Lower leg skin (tissue), 4 donors: ENCODE measurements around the gene RIC3. TPM values are rescaled to one million over a fixed set of nuclear protein-coding genes. Genes with fewer than 3 reads are reported as not detected.

Experiments
- DNase-seq, 2 donors: peaks; one replicate each; pipeline ENCODE4 v3.0.0-alpha.2; 2019; ENCODE audit warnings: low spot score in 2 of 2
- H3K4me3 ChIP-seq: fragments of 200-600 bp; sonication (generic); 2 replicates; pipeline ENCODE4 v1.5.1; 2017; ENCODE audit warnings: mild to moderate bottlenecking, low read depth; ENCODE audit not compliant: poor library complexity, severe bottlenecking
- POLR2A ChIP-seq, 2 donors: fragments of 450-650 bp; IDR thresholded peaks; one replicate each; pipeline ENCODE4 v1.6.1; 2016 to 2017; ENCODE audit warnings: antibody characterized with exemption in 2 of 2, mild to moderate bottlenecking in 1 of 2, moderate library complexity in 1 of 2
- WGBS, 2 donors: methylation state at CpG; one replicate each; pipeline ENCODE4 v1.1.5; 2018; 5-methylcytosine and 5-hydroxymethylcytosine counted together
- intact Hi-C: fragments of 100-400 bp; cut with DNase I; formaldehyde crosslinking; loops from one replicate; pipeline ENCODE4 v1.15.0; 2023; ENCODE audit warnings: low total_unique reads
- total RNA-seq, 4 donors: library from RNA; depleted of rRNA; stranded (reverse); fragments of >200 nt; gene quantifications; one replicate each; pipeline ENCODE4 v1.1.0, GENCODE V29; 2016
- TF ChIP-seq, protein P1 (sequence below), 3 donors: fragments of 450-650 bp; IDR thresholded peaks; one replicate each; pipeline ENCODE4 v1.5.1; 2016; ENCODE audit warnings: antibody characterized with exemption in 3 of 3, mild to moderate bottlenecking in 3 of 3, moderate library complexity in 2 of 3

Gene RIC3
- total RNA-seq, 4 donors from 2014 or later = 13.7 to 39.3 (median 18.3) TPM

- intact Hi-C loops = no loop called here
- no peak overlapping the region for H3K4me3 ChIP-seq
- 54 to 57% methylated on average over 4 of the region's 4 CpGs for WGBS, 2 donors
- peak in 1 of 2 donors; percentile 82 for DNase-seq
- TF ChIP-seq, protein P1, sequence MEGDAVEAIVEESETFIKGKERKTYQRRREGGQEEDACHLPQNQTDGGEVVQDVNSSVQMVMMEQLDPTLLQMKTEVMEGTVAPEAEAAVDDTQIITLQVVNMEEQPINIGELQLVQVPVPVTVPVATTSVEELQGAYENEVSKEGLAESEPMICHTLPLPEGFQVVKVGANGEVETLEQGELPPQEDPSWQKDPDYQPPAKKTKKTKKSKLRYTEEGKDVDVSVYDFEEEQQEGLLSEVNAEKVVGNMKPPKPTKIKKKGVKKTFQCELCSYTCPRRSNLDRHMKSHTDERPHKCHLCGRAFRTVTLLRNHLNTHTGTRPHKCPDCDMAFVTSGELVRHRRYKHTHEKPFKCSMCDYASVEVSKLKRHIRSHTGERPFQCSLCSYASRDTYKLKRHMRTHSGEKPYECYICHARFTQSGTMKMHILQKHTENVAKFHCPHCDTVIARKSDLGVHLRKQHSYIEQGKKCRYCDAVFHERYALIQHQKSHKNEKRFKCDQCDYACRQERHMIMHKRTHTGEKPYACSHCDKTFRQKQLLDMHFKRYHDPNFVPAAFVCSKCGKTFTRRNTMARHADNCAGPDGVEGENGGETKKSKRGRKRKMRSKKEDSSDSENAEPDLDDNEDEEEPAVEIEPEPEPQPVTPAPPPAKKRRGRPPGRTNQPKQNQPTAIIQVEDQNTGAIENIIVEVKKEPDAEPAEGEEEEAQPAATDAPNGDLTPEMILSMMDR (IDR thresholded peaks at IDR 0.05) = no peak
- no peak for TF ChIP-seq POLR2A (IDR thresholded peaks at IDR 0.05)
These were observed 40.5 kb upstream of the RIC3 start for GRCh38 chr11:8209208-8209807.

DNA sequence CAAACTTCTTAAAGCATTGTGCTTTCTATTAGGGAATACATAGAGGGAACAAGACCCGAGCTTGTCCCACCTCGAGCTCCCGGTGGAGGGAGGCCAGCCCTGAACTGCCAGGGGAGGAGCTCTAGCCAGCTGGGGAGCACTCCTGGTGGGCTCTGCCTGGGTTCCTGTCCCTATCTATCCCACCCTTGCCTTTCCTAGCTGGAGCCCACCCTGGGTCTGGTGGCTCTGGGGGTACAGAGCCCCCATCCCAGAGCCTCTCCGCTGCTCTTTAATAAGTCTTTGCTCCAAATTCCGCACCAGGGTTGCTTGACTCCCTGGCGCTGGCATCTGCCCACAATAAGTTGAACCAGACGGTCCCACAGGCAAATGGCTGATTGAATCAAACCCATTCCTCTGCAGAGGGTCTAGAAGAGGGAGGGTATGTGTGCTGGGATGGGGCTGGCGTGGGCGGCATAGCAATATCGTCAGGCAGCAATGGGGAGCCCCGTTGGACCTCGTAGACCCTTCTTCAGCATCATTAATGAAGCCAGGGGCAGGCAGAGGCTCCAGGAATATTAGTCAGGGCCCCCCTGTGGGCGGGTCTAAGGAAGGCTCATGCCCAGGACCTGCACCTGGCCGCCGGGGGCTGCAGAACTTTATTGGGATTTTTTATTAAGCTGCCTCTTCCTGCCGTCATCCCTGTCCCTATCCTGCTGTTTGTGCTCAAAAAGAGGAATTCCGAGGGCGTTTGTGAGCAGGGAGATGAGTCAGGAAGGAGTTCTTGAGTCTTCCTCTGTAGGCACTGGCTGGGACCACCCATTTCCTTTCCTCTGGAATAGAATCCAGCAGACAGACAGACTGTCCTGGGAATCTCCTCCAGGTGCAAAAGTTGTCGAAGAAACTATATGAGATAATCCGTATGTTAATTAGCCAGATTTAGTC is 38.5 kb upstream of the RIC3 start:
- TF ChIP-seq, protein P1 (IDR thresholded peaks at IDR 0.05) = no peak
- TF ChIP-seq POLR2A (IDR thresholded peaks at IDR 0.05) = no peak
- WGBS, 2 donors = 43 to 61% methylated on average over 20 of the region's 20 CpGs
- intact Hi-C loops = no loop called here
- H3K4me3 ChIP-seq = no peak overlapping the region
- DNase-seq = peak in 1 of 2 donors; percentile 76

DNA sequence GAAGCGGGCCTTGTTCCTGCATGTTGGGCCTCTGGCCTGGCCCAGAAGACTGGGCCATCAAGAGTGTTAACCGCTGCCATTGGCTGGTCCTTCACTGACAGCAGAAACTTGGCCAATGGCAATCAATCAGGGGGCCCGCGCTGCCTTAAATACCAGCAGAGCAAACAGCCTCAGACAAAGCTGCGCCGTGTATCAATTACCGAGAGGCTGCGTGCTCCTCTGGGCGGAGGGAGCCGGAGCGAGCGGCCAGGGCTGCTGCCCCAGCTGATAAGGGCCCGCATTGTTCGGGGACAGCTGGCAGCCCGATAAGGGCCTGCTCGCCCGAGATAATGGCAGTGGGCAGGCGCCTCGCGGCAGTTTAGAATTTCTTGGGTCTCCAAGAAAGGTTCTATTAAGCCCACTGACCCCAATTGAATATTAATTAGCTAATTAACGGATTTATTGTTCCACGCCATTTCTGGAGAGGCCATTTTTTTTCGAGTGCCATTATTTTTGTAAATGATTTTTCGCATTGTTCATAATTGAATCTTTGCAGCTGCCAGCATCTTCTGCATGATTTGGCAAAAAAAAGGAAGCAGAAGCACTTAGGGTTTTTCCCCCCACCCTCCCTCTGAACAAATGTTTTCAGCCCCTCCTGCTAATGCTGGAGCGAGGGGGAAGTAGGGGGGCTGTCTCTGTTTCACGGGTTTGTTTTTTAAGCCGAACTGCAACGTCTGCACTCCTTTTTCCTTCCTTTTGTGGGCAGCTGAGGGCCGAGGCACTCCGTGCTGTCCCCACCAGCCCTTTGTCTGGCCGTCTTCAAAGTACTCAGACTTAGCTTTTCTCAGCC is 37.6 kb upstream of the RIC3 start:
- 63 to 69% methylated on average over 30 to 31 of the region's 31 CpGs for WGBS, 2 donors
- peak; percentile 47 to 80 for DNase-seq
- TF ChIP-seq, protein P1 (IDR thresholded peaks at IDR 0.05) = no peak
- no peak for TF ChIP-seq POLR2A (IDR thresholded peaks at IDR 0.05)
- no peak overlapping the region for H3K4me3 ChIP-seq
- intact Hi-C loops = no loop called here

DNA sequence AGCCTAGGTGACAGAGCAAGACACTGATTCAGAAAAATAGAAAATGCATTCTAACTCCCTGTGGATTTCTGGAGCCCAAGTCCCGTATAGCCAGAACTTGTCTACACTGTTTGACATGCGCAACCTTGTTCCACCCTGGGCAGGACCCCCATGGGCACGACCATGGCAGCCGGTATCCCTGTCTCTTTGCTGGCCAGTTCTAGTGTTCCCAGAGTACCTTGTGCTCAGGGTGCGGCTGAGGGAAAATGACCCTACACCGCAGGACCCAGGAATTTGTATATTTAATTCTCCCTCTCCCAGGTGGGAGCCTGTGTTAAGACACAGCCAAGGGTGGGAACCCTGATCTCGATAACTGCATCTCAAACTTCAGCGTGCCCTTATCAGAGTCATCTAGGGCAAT is 36.7 kb upstream of the RIC3 start:
- peak in 1 of 2 donors; percentile 34 for DNase-seq
- H3K4me3 ChIP-seq = no peak overlapping the region
- WGBS, 2 donors = 91 to 92% methylated on average over 8 of the region's 8 CpGs
- intact Hi-C loops = no loop called here
- TF ChIP-seq, protein P1 (IDR thresholded peaks at IDR 0.05) = no peak
- TF ChIP-seq POLR2A (IDR thresholded peaks at IDR 0.05) = no peak

DNA sequence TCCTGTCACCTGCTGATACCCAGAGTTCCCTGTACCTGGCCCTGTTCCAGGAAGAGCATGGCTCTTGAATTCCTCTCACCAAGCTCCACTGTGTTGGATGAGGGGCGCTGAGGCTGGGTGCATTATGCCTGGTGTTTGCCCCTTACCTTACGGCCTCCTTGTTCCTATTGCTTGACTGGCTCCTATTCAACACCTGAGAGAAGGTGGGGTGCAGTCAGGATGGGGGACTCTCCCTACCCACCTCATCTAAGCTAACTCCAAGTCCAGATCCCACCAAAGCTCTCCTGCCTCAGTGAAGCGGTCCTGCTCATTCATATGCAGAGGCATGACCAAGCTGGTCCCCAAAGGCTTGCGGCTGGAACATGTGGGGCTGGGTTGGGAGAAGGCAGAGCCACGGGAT is 35.8 kb upstream of the RIC3 start:
- no peak overlapping the region for H3K4me3 ChIP-seq
- intact Hi-C loops = no loop called here
- TF ChIP-seq, protein P1 (IDR thresholded peaks at IDR 0.05) = no peak
- TF ChIP-seq POLR2A (IDR thresholded peaks at IDR 0.05) = no peak
- WGBS, 2 donors = 63 to 74% methylated on average over 5 of the region's 5 CpGs
- DNase-seq = peak in 1 of 2 donors; percentile 57
